ENCODE results near the gene MREG.

MREG gene

GRCh38 chr2:216033403-216033802 is 20.1 kb upstream of the MREG start:
- peaks cover 27% of the 10 kb centered on the region for H3K4me1 Mint-ChIP-seq (ENCODE audit: low read depth)
- no peak overlapping the region for H3K27ac Mint-ChIP-seq
- H3K27me3 Mint-ChIP-seq (ENCODE audit: low read depth) = no peaks in the 10 kb centered on the region
- DNase-seq (ENCODE audit: low spot score) = no peak
- H3K36me3 Mint-ChIP-seq (ENCODE audit: low read depth) = peaks cover 24% of the 10 kb centered on the region
- no peaks in the 10 kb centered on the region for H3K9me3 Mint-ChIP-seq
- no peak overlapping the region for H3K4me3 Mint-ChIP-seq

GRCh38 chr2:216031960-216032689 is 18.8 kb upstream of the MREG start:
- H3K27me3 Mint-ChIP-seq (ENCODE audit: low read depth) = no peaks in the 10 kb centered on the region
- no peaks in the 10 kb centered on the region for H3K9me3 Mint-ChIP-seq
- DNase-seq (ENCODE audit: low spot score) = no peak
- peak overlapping the region; percentile 83 for H3K27ac Mint-ChIP-seq
- H3K36me3 Mint-ChIP-seq (ENCODE audit: low read depth) = peaks cover 19% of the 10 kb centered on the region
- peak overlapping the region; percentile 20 for H3K4me3 Mint-ChIP-seq
- H3K4me1 Mint-ChIP-seq (ENCODE audit: low read depth) = peaks cover 27% of the 10 kb centered on the region

- no peaks in the 10 kb centered on the region for H3K9me3 Mint-ChIP-seq
- H3K4me3 Mint-ChIP-seq = no peak overlapping the region
- peaks cover 19% of the 10 kb centered on the region for H3K36me3 Mint-ChIP-seq (ENCODE audit: low read depth)
- peak overlapping the region; percentile 79 for H3K27ac Mint-ChIP-seq
- H3K27me3 Mint-ChIP-seq (ENCODE audit: low read depth) = no peaks in the 10 kb centered on the region
- DNase-seq (ENCODE audit: low spot score) = no peak
- H3K4me1 Mint-ChIP-seq (ENCODE audit: low read depth) = peaks cover 27% of the 10 kb centered on the region
Measured at GRCh38 chr2:216030216-216030615, 16.9 kb upstream of the MREG start.

GRCh38 chr2:216029416-216030129 is 16.2 kb upstream of the MREG start:
- no peaks in the 10 kb centered on the region for H3K9me3 Mint-ChIP-seq
- H3K27ac Mint-ChIP-seq = no peak overlapping the region
- no peak overlapping the region for H3K4me3 Mint-ChIP-seq
- no peaks in the 10 kb centered on the region for H3K27me3 Mint-ChIP-seq (ENCODE audit: low read depth)
- H3K36me3 Mint-ChIP-seq (ENCODE audit: low read depth) = peaks cover 18% of the 10 kb centered on the region
- no peak for DNase-seq (ENCODE audit: low spot score)
- peaks cover 27% of the 10 kb centered on the region for H3K4me1 Mint-ChIP-seq (ENCODE audit: low read depth)

GRCh38 chr2:216024779-216025336 is 11.5 kb upstream of the MREG start:
- H3K27ac Mint-ChIP-seq = no peak overlapping the region

GRCh38 chr2:216023055-216023648 is 9.8 kb upstream of the MREG start:
- peaks cover 3% of the 10 kb centered on the region for H3K4me1 Mint-ChIP-seq (ENCODE audit: low read depth)
- peak; percentile 27 for DNase-seq (ENCODE audit: low spot score)
- H3K36me3 Mint-ChIP-seq (ENCODE audit: low read depth) = peaks cover 4% of the 10 kb centered on the region

More at GRCh38 chr2:216024779-216025336, 11.5 kb upstream of the MREG start:
- Mint-ChIP-seq H3K36me3 (ENCODE audit: low read depth) (peaks cover 5% of the 10 kb centered on the region), H3K27me3 (ENCODE audit: low read depth) (no peaks in the 10 kb centered on the region), H3K4me3 (no peak overlapping the region), H3K9me3 (no peaks in the 10 kb centered on the region), H3K4me1 (ENCODE audit: low read depth) (no peaks in the 10 kb centered on the region)
- no peak for DNase-seq (ENCODE audit: low spot score)

GRCh38 chr2:216021768-216022565 is 8.6 kb upstream of the MREG start:
- no peak for DNase-seq (ENCODE audit: low spot score)
- no peak overlapping the region for H3K4me3 Mint-ChIP-seq
- no peak overlapping the region for H3K27ac Mint-ChIP-seq
- H3K27me3 Mint-ChIP-seq (ENCODE audit: low read depth) = no peaks in the 10 kb centered on the region
- H3K9me3 Mint-ChIP-seq = peaks cover 4% of the 10 kb centered on the region
- peaks cover 6% of the 10 kb centered on the region for H3K36me3 Mint-ChIP-seq (ENCODE audit: low read depth)
- peaks cover 10% of the 10 kb centered on the region for H3K4me1 Mint-ChIP-seq (ENCODE audit: low read depth)

More at GRCh38 chr2:216023055-216023648, 9.8 kb upstream of the MREG start:
- no peak overlapping the region for H3K27ac Mint-ChIP-seq
- no peak overlapping the region for H3K4me3 Mint-ChIP-seq
- peaks cover 4% of the 10 kb centered on the region for H3K9me3 Mint-ChIP-seq
- H3K27me3 Mint-ChIP-seq (ENCODE audit: low read depth) = no peaks in the 10 kb centered on the region

GRCh38 chr2:216018709-216019108 is 5.4 kb upstream of the MREG start:
- no peak for DNase-seq (ENCODE audit: low spot score)
- peaks cover 37% of the 10 kb centered on the region for H3K4me1 Mint-ChIP-seq (ENCODE audit: low read depth)
- H3K9me3 Mint-ChIP-seq = peaks cover 4% of the 10 kb centered on the region
- H3K27ac Mint-ChIP-seq = no peak overlapping the region
- H3K4me3 Mint-ChIP-seq = no peak overlapping the region
- peaks cover 10% of the 10 kb centered on the region for H3K36me3 Mint-ChIP-seq (ENCODE audit: low read depth)
- no peaks in the 10 kb centered on the region for H3K27me3 Mint-ChIP-seq (ENCODE audit: low read depth)

GRCh38 chr2:216017365-216017764 is 4.0 kb upstream of the MREG start:
- Mint-ChIP-seq H3K4me1 (ENCODE audit: low read depth) (peaks cover 45% of the 10 kb centered on the region), H3K4me3 (peak overlapping the region; percentile 60)
- DNase-seq (ENCODE audit: low spot score) = peak; percentile 25

GRCh38 chr2:216016581-216016980 is 3.2 kb upstream of the MREG start:
- H3K4me1 Mint-ChIP-seq (ENCODE audit: low read depth) = peaks cover 48% of the 10 kb centered on the region
- no peaks in the 10 kb centered on the region for H3K27me3 Mint-ChIP-seq (ENCODE audit: low read depth)
- H3K9me3 Mint-ChIP-seq = peaks cover 4% of the 10 kb centered on the region
- peak overlapping the region; percentile 84 for H3K27ac Mint-ChIP-seq
- peaks cover 10% of the 10 kb centered on the region for H3K36me3 Mint-ChIP-seq (ENCODE audit: low read depth)
- H3K4me3 Mint-ChIP-seq = peak overlapping the region; percentile 62
- no peak for DNase-seq (ENCODE audit: low spot score)

More at GRCh38 chr2:216017365-216017764, 4.0 kb upstream of the MREG start:
- peaks cover 4% of the 10 kb centered on the region for H3K9me3 Mint-ChIP-seq
- peak overlapping the region; percentile 75 for H3K27ac Mint-ChIP-seq
- H3K36me3 Mint-ChIP-seq (ENCODE audit: low read depth) = peaks cover 10% of the 10 kb centered on the region
- no peaks in the 10 kb centered on the region for H3K27me3 Mint-ChIP-seq (ENCODE audit: low read depth)

- H3K4me1 Mint-ChIP-seq (ENCODE audit: low read depth) = peaks cover 51% of the 10 kb centered on the region
- no peaks in the 10 kb centered on the region for H3K27me3 Mint-ChIP-seq (ENCODE audit: low read depth)
- H3K27ac Mint-ChIP-seq = peak overlapping the region; percentile 84
- DNase-seq (ENCODE audit: low spot score) = peak; percentile 61
- H3K9me3 Mint-ChIP-seq = peaks cover 4% of the 10 kb centered on the region
- H3K4me3 Mint-ChIP-seq = peak overlapping the region; percentile 62
- H3K36me3 Mint-ChIP-seq (ENCODE audit: low read depth) = peaks cover 10% of the 10 kb centered on the region
Measured at GRCh38 chr2:216015722-216016464, 2.5 kb upstream of the MREG start.

- H3K9me3 Mint-ChIP-seq = peaks cover 4% of the 10 kb centered on the region
- DNase-seq (ENCODE audit: low spot score) = no peak
- H3K36me3 Mint-ChIP-seq (ENCODE audit: low read depth) = peaks cover 10% of the 10 kb centered on the region
- H3K4me3 Mint-ChIP-seq = peak overlapping the region; percentile 62
- peak overlapping the region; percentile 84 for H3K27ac Mint-ChIP-seq
- peaks cover 51% of the 10 kb centered on the region for H3K4me1 Mint-ChIP-seq (ENCODE audit: low read depth)
- H3K27me3 Mint-ChIP-seq (ENCODE audit: low read depth) = no peaks in the 10 kb centered on the region
Measured at GRCh38 chr2:216014986-216015385, 1.6 kb upstream of the MREG start.

- H3K27me3 Mint-ChIP-seq (ENCODE audit: low read depth) = no peaks in the 10 kb centered on the region
- H3K4me3 Mint-ChIP-seq = peak overlapping the region; percentile 64
- H3K9me3 Mint-ChIP-seq = peaks cover 4% of the 10 kb centered on the region
- no peak for DNase-seq (ENCODE audit: low spot score)
- no peak overlapping the region for H3K27ac Mint-ChIP-seq
- peaks cover 51% of the 10 kb centered on the region for H3K4me1 Mint-ChIP-seq (ENCODE audit: low read depth)
- peaks cover 10% of the 10 kb centered on the region for H3K36me3 Mint-ChIP-seq (ENCODE audit: low read depth)
Measured at GRCh38 chr2:216014006-216014405, 655 bp upstream of the MREG start.

Measured in T-helper 2 cell treated with Interferon-gamma antibody and Interleukin-4, amounts not matched to agents 5 μg/mL and 100 μg/mL, for 36 hours (primary cell).